Measurements from ENCODE around the gene UBN1. TPM values are rescaled to one million over a fixed set of nuclear protein-coding genes. Genes with fewer than 3 reads are reported as not detected.

The UBN1 gene
- total and polyA plus RNA-seq, 8 donors: 31.3 to 41.1 (median 36.4) TPM

- intact Hi-C loops (cut with DNase I): no loop called here
- TF ChIP-seq CTCF (IDR thresholded peaks at IDR 0.05): no peak
- no peak for ATAC-seq
- H3K4me1 ChIP-seq: no peaks in the 10 kb centered on the region
- no peaks in the 10 kb centered on the region for H3K9me3 ChIP-seq
- no peak overlapping the region for H3K4me3 ChIP-seq
- H3K27ac ChIP-seq: no peak overlapping the region
- no peaks in the 10 kb centered on the region for H3K27me3 ChIP-seq
- no peaks in the 10 kb centered on the region for H3K36me3 ChIP-seq
- DNase-seq: no peak
Observed at GRCh38 chr16:4917117-4917516, 69.8 kb downstream of the UBN1 start.

DNA sequence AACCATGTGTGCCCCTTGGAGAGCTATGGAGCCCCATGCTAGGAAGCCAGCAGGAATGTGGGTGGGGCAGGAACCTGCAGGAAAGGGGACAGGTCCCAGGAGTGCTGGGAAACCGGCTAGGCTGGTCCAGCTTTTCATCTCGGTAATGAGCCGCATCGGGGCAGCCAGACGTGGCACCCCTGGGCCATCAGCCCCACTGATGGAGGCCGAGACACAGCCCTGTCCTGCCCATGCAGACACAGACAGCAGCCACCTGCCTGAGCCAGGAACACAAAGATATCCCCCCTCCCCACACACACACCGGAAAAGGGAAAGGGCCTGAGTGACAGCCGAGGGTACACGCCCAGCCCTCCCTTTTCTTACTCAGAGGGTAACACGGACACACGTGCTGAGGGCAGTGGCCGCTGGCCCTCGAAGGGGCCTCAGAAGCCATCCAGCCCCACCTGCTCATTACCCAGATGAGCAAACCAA, 71.5 kb downstream of the UBN1 start:
- no peaks in the 10 kb centered on the region for H3K27me3 ChIP-seq
- DNase-seq (peak in 3 of 4 donors; percentile 74 to 80 (median 74)), ATAC-seq (peak; percentile 91)
- no peak for TF ChIP-seq CTCF (IDR thresholded peaks at IDR 0.05)
- no peaks in the 10 kb centered on the region for H3K4me1 ChIP-seq
- H3K36me3 ChIP-seq: no peaks in the 10 kb centered on the region
- peak overlapping the region in 1 of 2 donors; percentile 50 for H3K27ac ChIP-seq
- H3K4me3 ChIP-seq: no peak overlapping the region
- H3K9me3 ChIP-seq: no peaks in the 10 kb centered on the region
- intact Hi-C loops (cut with DNase I): no loop called here

- DNase-seq: peak in 1 of 4 donors; percentile 32
- Histone ChIP-seq H3K9me3 (no peaks in the 10 kb centered on the region), H3K27me3 (peaks cover 0 to 8% of the 10 kb centered on the region in 2 donors), H3K27ac (no peak overlapping the region), H3K4me1 (peaks cover 0 to 5% of the 10 kb centered on the region in 2 donors), H3K36me3 (no peaks in the 10 kb centered on the region), H3K4me3 (no peak overlapping the region)
- ATAC-seq: no peak
- TF ChIP-seq CTCF (IDR thresholded peaks at IDR 0.05): no peak
- intact Hi-C loops (cut with DNase I): no loop called here
Observed at GRCh38 chr16:4920826-4921225, 73.5 kb downstream of the UBN1 start.

DNA sequence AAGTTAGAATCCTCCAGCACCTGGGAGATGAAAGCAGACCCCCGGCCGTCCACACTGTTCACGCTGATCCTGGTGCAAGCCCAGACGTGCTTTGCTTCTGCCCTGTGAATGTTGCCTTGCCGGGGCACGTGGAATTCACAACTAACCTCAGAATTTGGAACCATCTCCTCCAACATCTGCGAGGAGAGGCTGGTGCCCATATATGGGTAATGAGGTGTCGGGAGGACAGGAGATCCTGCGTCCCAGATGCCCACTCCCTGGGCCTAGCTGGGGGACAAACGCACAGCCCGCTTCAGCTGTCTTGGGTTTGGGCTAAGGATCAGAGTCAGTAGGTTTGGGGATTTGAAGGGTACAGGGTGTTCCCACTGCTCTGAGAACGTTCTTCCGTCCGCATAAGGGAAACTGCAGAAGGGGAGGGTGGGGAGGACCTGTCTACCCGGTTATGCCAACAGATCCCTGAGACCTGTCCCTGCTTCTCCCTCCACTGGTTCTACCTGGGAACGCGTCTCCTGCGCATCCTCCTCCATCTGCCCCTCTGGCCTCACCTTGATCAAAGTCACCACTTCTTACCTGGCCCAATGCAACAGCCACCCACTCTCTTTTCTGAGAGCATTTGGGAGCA, 75.6 kb downstream of the UBN1 start:
- no peaks in the 10 kb centered on the region for H3K36me3 ChIP-seq
- no peak overlapping the region for H3K27ac ChIP-seq
- H3K9me3 ChIP-seq: peaks cover 0 to 19% of the 10 kb centered on the region in 2 donors
- H3K4me3 ChIP-seq: no peak overlapping the region
- peaks cover 0 to 8% of the 10 kb centered on the region in 2 donors for H3K27me3 ChIP-seq
- no peak for TF ChIP-seq CTCF (IDR thresholded peaks at IDR 0.05)
- peaks cover 0 to 5% of the 10 kb centered on the region in 2 donors for H3K4me1 ChIP-seq
- DNase-seq (peak in 1 of 4 donors; percentile 22), ATAC-seq (no peak)
- intact Hi-C loops (cut with DNase I): no loop called here

- ATAC-seq: no peak
- TF ChIP-seq CTCF (IDR thresholded peaks at IDR 0.05): no peak
- Histone ChIP-seq H3K27me3 (peaks cover 0 to 8% of the 10 kb centered on the region in 2 donors), H3K4me3 (no peak overlapping the region), H3K27ac (no peak overlapping the region), H3K4me1 (peaks cover 0 to 5% of the 10 kb centered on the region in 2 donors), H3K9me3 (peaks cover 0 to 19% of the 10 kb centered on the region in 2 donors), H3K36me3 (no peaks in the 10 kb centered on the region)
- DNase-seq: no peak
- intact Hi-C loops (cut with DNase I): no loop called here
Observed at GRCh38 chr16:4923853-4924252, 76.6 kb downstream of the UBN1 start.

All from left lung (tissue), 10 donors.